Hindlimb muscle (tissue), 1 donor: Measurements from ENCODE around the gene PPP1R9A. TPM values are rescaled to one million over a fixed set of nuclear protein-coding genes. Genes with fewer than 3 reads are reported as not detected.

Source experiments
- DNase-seq: peaks from one replicate; pipeline ENCODE4 v3.0.0-alpha.2; 2013
- polyA plus RNA-seq: library from polyadenylated mRNA; unstranded; fragments of 120-200 nt; gene quantifications from one replicate; pipeline ENCODE4 v1.2.1, GENCODE V29; 2013; ENCODE audit not compliant: insufficient read length

Gene PPP1R9A
- 28.7 TPM for polyA plus RNA-seq

GRCh38 chr7:94907026-94907810 lies at the start of gene PPP1R9A:
TSS of gene PPP1R9A (plus strand) at chr7:94907594. CDS start at chr7:94910114, 2,520 bp downstream.
- peak; percentile 48 for DNase-seq

- DNase-seq, result no peak
These were observed 36.3 kb upstream of the PPP1R9A start for GRCh38 chr7:94871132-94871531.

- DNase-seq, result no peak
These were observed 34.2 kb upstream of the PPP1R9A start for GRCh38 chr7:94873239-94873638.

GRCh38 chr7:94874036-94874785 lies 33.2 kb upstream of the PPP1R9A start:
- DNase-seq, result no peak

GRCh38 chr7:94875201-94875600 lies 32.2 kb upstream of the PPP1R9A start:
- DNase-seq, result no peak

GRCh38 chr7:94877731-94878670 lies 29.4 kb upstream of the PPP1R9A start:
- no peak for DNase-seq

- no peak for DNase-seq
These were observed 24.5 kb upstream of the PPP1R9A start for GRCh38 chr7:94882891-94883290.

- DNase-seq, result no peak
These were observed 23.8 kb upstream of the PPP1R9A start for GRCh38 chr7:94883616-94884015.

- DNase-seq, result no peak
These were observed 18.8 kb upstream of the PPP1R9A start for GRCh38 chr7:94888551-94888950.

- DNase-seq, result no peak
These were observed 18.3 kb upstream of the PPP1R9A start for GRCh38 chr7:94888995-94889523.

GRCh38 chr7:94890216-94890615 lies 17.2 kb upstream of the PPP1R9A start:
- DNase-seq, result no peak

- no peak for DNase-seq
These were observed 13.7 kb upstream of the PPP1R9A start for GRCh38 chr7:94893661-94894060.

- DNase-seq, result no peak
These were observed 9.9 kb upstream of the PPP1R9A start for GRCh38 chr7:94897541-94897940.

GRCh38 chr7:94898340-94898739 lies 9.1 kb upstream of the PPP1R9A start:
- DNase-seq, result no peak

GRCh38 chr7:94901981-94902380 lies 5.4 kb upstream of the PPP1R9A start:
- DNase-seq, result no peak

- no peak for DNase-seq
These were observed 3.4 kb upstream of the PPP1R9A start for GRCh38 chr7:94903971-94904370.

- no peak for DNase-seq
These were observed 2.4 kb upstream of the PPP1R9A start for GRCh38 chr7:94904982-94905381.

- peak; percentile 49 for DNase-seq
These were observed 1.1 kb upstream of the PPP1R9A start for GRCh38 chr7:94906065-94906851.

GRCh38 chr7:94907811-94908322 lies 473 bp downstream of the PPP1R9A start:
- DNase-seq, result peak; percentile 53

GRCh38 chr7:94908323-94909178 lies 1.2 kb downstream of the PPP1R9A start:
- peak; percentile 72 for DNase-seq

GRCh38 chr7:94909179-94909466 lies 1.7 kb downstream of the PPP1R9A start:
- no peak for DNase-seq
